ENCODE data around the gene SEC63. TPM values are rescaled to one million over a fixed set of nuclear protein-coding genes. Genes with fewer than 3 reads are reported as not detected.
"Not testable (repeated sequence)": the region's sequence is repeated elsewhere in the genome, so short reads cannot be mapped to it uniquely, and the experiment has no call there.

Gene SEC63
- total RNA-seq, 1 donor from 2014 or later = 25.3 TPM

DNA sequence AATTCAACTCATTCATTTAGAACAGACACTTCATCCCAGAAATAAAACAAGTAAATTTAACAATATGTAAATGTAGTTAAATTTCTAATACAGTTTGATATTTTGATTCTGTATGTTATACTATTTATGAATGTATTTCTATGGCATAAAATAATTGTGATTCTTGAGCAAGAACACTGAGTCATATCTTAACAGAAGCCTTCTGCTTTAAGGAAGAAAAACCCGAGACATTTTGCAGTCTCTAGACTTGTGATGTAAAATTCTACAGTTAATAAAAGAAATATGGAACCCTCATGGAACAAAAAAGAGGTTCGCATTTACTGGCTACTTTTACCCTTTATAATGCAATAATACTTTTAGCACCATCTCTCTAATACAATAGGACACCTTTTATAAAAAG is 86.0 kb downstream of the SEC63 start:
- DNase-seq (ENCODE audit: extremely low spot score in 2 of 2) = no peak
- intact Hi-C loops (cut with DNase I) = no loop called here
- Histone ChIP-seq H3K27ac (no peak overlapping the region), H3K27me3 (no peaks in the 10 kb centered on the region), H3K4me3 (no peak overlapping the region), H3K9me3 (no peaks in the 10 kb centered on the region), H3K4me1 (no peaks in the 10 kb centered on the region), H3K36me3 (peaks cover 0 to 26% of the 10 kb centered on the region in 2 donors)
- TF ChIP-seq POLR2A (IDR thresholded peaks at IDR 0.05) (no peak), POLR2AphosphoS5 (IDR thresholded peaks at IDR 0.05; ENCODE audit: insufficient read depth in 1 of 2, low read depth in 1 of 2) (no peak), CTCF (IDR thresholded peaks at IDR 0.05) (no peak)

- H3K36me3 ChIP-seq = peaks cover 0 to 26% of the 10 kb centered on the region in 2 donors
- H3K9me3 ChIP-seq; H3K4me3 ChIP-seq; H3K27ac ChIP-seq; H3K4me1 ChIP-seq; H3K27me3 ChIP-seq; intact Hi-C loops (cut with DNase I); DNase-seq (ENCODE audit: extremely low spot score in 2 of 2): not testable (repeated sequence)
Observed at GRCh38 chr6:107871512-107871911, 86.5 kb downstream of the SEC63 start.

GRCh38 chr6:107871016-107871415 is 87.0 kb downstream of the SEC63 start:
- TF ChIP-seq CTCF (IDR thresholded peaks at IDR 0.05) = no peak
- TF ChIP-seq POLR2AphosphoS5 (IDR thresholded peaks at IDR 0.05; ENCODE audit: insufficient read depth in 1 of 2, low read depth in 1 of 2) = no peak
- TF ChIP-seq POLR2A (IDR thresholded peaks at IDR 0.05) = no peak

DNA sequence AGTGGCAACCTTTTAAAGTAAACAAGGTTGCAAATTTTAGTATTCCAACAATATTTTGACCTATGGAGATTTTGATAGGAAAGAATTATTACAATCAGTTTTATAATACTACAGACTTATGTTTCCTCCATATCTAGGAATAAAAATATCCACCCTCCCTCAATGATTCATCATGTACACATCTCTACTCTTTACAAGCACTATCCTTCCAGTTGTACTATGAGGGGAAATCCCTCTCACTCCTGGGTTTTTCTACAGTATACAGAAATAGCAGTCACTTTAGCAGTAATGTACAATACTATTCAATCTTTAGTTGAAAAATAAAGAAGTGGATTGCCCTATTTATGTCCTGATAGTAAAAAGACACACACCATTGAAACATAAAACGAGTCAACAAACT is 87.6 kb downstream of the SEC63 start:
- intact Hi-C loops (cut with DNase I) = no loop called here
- H3K36me3 ChIP-seq = peaks cover 0 to 15% of the 10 kb centered on the region in 2 donors
- no peak for DNase-seq (ENCODE audit: extremely low spot score in 2 of 2)

More at GRCh38 chr6:107871016-107871415, 87.0 kb downstream of the SEC63 start:
- no peak overlapping the region for H3K4me3 ChIP-seq
- H3K36me3 ChIP-seq = peaks cover 0 to 21% of the 10 kb centered on the region in 2 donors
- no peaks in the 10 kb centered on the region for H3K9me3 ChIP-seq
- DNase-seq (ENCODE audit: extremely low spot score in 2 of 2) = no peak
- H3K4me1 ChIP-seq = no peaks in the 10 kb centered on the region
- no peak overlapping the region for H3K27ac ChIP-seq
- intact Hi-C loops (cut with DNase I) = no loop called here
- H3K27me3 ChIP-seq = no peaks in the 10 kb centered on the region

DNA sequence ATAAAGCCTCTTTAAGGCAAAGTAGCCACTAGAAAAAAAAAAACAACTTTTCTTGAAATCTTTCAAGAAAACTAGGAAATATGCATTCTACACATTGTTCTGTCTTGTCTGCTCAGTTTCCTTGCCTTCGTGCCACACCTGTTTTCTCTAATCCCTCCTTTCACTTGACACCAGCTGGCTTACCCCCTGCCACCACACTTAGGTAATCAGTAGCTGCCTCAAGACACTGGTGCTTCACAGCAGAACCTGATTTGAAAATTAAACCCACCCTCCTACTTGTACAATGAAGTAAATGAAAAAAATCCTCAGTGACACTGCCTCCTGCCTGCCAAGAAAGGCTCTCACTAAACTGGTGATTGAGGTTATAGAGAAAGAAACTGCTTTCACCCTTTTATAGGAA is 88.1 kb downstream of the SEC63 start:
- no peaks in the 10 kb centered on the region for H3K9me3 ChIP-seq
- intact Hi-C loops (cut with DNase I) = no loop called here
- H3K27me3 ChIP-seq = no peaks in the 10 kb centered on the region
- no peak for DNase-seq (ENCODE audit: extremely low spot score in 2 of 2)
- TF ChIP-seq POLR2A (IDR thresholded peaks at IDR 0.05) (no peak), POLR2AphosphoS5 (IDR thresholded peaks at IDR 0.05; ENCODE audit: insufficient read depth in 1 of 2, low read depth in 1 of 2) (no peak), CTCF (IDR thresholded peaks at IDR 0.05) (no peak)
- H3K27ac ChIP-seq = no peak overlapping the region
- H3K4me1 ChIP-seq = no peaks in the 10 kb centered on the region
- H3K36me3 ChIP-seq = peaks cover 0 to 10% of the 10 kb centered on the region in 2 donors
- H3K4me3 ChIP-seq = no peak overlapping the region

More for the DNA sequence above, 87.6 kb downstream of the SEC63 start:
- no peak for TF ChIP-seq POLR2A (IDR thresholded peaks at IDR 0.05)
- TF ChIP-seq POLR2AphosphoS5 (IDR thresholded peaks at IDR 0.05; ENCODE audit: insufficient read depth in 1 of 2, low read depth in 1 of 2) = no peak
- no peak for TF ChIP-seq CTCF (IDR thresholded peaks at IDR 0.05)
- Histone ChIP-seq H3K9me3 (no peaks in the 10 kb centered on the region), H3K4me3 (no peak overlapping the region), H3K27ac (no peak overlapping the region), H3K4me1 (no peaks in the 10 kb centered on the region), H3K27me3 (no peaks in the 10 kb centered on the region)

Measured in vagina (tissue), 2 donors.